GM18909 (cell line): ENCODE measurements around the gene PRKAR2B.

Experiments used
- ATAC-seq: cut with Tn5 transposase; IDR thresholded peaks from one replicate; pipeline ENCODE4 v1.9.1; 2021; ENCODE audit warnings: mild to moderate bottlenecking; ENCODE audit not compliant: unreplicated experiment, poor library complexity

PRKAR2B gene

DNA sequence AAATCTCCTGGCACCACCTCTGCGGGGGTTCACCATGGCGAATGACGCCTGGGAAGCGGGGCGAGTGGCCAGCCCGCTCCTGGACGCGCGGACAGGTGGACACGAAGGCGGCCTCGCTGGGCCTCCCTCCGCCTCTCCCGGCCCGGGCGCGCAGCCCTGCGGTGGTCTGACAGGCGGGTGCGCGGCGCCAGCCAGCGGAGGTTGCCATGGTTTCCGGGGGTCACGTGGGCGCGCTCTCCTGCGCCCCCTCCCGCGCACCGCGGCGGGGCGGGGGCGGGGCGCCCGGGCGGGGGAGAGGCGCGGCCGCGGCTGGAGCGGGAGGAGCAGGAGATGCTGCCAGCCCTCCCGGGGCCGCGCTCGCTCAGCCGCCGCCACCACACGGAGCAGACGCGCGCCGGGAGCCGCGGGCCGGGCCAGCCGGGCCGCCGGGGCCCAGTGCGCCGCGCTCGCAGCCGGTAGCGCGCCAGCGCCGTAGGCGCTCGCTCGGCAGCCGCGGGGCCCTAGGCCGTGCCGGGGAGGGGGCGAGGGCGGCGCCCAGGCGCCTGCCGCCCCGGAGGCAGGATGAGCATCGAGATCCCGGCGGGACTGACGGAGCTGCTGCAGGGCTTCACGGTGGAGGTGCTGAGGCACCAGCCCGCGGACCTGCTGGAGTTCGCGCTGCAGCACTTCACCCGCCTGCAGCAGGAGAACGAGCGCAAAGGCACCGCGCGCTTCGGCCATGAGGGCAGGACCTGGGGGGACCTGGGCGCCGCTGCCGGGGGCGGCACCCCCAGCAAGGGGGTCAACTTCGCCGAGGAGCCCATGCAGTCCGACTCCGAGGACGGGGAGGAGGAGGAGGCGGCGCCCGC lies at the start of gene PRKAR2B:
Gene PRKAR2B (plus strand): TSS at position 359 of the 848 bp plus-strand sequence. CDS start 203 bp downstream, at position 562.
- ATAC-seq: peak; percentile 91

DNA sequence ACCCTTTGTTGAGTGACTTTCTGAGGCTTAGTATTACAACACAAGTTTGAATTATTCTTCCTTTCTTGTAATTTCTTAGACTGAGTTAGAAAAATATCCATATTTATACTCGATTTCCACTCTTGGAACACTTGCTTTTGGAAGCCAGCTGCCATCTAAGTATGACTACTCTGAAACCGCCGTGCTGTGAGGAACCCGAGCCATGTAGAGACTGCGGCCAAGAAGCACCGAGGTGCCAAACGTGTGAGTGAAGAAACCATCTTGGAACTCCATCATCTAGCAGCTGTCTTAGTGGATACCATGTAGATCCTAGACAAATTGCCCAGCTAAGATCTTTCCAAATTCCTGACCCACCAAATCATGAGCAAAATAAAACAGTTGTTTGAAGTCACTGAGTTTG lies 49.7 kb upstream of the PRKAR2B start:
- no peak for ATAC-seq

DNA sequence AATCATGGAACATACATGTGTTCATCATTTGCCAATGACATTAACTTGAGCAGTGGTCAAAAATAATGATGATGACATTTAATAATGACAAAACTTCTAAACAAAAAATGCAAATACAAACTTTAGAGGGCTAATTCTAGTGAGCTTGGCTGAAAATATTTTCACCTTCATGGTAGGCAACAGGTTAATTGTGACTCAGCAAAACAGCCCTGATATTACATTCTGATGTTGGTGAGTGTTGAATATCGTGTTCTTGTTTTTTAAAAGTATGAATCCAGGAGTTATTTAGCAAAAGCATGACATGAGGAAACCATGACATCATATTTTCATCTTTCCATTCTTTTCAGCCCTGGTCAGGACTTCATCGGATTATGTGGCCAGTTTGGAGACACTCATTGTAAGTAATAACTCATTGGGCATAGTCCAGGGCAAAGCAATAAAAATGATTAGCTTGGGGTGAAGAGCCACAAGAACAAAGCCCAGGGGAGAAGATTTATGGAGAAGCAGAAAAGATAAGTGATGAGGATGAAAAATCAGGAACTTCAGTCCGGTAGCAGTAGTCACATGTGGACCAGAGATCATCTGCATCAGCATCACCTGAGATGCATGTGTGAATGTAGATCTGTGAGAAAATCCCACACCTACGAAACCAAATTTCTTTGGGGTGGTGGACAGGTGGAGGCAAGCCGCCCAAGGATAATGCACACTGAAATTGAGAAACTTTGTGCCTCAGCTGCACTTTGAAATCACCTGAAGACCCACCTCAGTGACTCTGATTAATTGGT lies 46.8 kb upstream of the PRKAR2B start:
- ATAC-seq: no peak

DNA sequence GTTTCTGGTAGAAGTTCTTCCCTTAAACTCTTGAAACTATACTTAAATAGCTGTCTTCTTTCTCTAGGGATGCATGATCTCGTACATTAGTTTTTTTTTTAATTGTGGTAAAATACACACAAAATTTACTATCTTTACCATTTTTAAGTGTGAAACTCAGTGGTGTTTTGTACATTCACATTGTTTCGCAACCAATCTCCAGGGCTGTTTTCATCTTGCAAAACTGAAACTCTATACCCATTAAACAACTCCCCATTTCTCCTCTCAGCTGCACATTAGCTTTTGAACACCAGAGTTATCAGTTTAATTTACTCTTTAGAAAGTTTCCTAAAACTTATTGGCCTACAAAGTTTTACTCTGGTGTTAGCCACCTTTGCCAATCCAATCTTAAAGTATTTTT lies 45.5 kb upstream of the PRKAR2B start:
- ATAC-seq: no peak

- ATAC-seq: no peak
Measured at GRCh38 chr7:107001490-107001889, 43.0 kb upstream of the PRKAR2B start.

GRCh38 chr7:107002126-107002525 lies 42.4 kb upstream of the PRKAR2B start:
- ATAC-seq: no peak

- no peak for ATAC-seq
Measured at GRCh38 chr7:107002529-107002998, 41.9 kb upstream of the PRKAR2B start.

GRCh38 chr7:107007007-107007891 lies 37.3 kb upstream of the PRKAR2B start:
- no peak for ATAC-seq

DNA sequence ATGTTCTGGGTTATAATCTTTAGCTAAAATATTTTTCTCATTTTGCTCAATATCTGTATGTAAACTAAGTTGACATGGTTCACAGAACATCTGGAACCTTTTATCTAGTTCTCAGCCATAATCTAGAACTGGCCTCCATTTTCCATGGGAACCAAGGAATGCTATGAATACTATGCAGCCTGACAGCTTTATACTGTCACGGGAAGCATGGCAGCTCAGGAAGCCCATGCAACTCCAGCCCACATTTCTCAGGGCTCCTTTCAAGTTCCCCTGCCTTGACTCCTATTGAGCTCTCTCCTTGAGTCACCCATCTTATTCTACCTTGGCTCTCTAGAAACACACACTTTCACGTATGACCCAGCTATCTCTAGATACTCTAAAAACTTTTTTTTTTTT lies 36.6 kb upstream of the PRKAR2B start:
- ATAC-seq: no peak

DNA sequence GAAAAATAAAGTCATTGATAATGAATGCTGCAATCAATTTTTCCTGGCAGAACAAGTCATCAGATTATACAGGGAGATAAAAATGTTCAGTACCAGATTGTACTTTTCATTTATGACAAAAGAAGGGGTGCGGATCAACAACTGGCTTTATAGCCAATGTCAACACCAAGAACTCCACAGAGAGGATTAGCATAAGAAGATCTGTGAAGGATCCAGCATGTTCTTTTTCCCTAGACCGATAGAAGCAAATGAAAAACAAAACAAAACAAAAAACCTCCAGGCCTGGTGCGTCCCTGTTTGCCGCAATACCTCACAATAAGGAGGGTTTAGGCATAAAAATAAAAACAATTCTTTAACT lies 34.7 kb upstream of the PRKAR2B start:
- no peak for ATAC-seq

- no peak for ATAC-seq
Measured at GRCh38 chr7:107012691-107013090, 31.8 kb upstream of the PRKAR2B start.

- ATAC-seq: no peak
Measured at GRCh38 chr7:107014387-107015023, 30.0 kb upstream of the PRKAR2B start.

- no peak for ATAC-seq
Measured at GRCh38 chr7:107016312-107016711, 28.2 kb upstream of the PRKAR2B start.

DNA sequence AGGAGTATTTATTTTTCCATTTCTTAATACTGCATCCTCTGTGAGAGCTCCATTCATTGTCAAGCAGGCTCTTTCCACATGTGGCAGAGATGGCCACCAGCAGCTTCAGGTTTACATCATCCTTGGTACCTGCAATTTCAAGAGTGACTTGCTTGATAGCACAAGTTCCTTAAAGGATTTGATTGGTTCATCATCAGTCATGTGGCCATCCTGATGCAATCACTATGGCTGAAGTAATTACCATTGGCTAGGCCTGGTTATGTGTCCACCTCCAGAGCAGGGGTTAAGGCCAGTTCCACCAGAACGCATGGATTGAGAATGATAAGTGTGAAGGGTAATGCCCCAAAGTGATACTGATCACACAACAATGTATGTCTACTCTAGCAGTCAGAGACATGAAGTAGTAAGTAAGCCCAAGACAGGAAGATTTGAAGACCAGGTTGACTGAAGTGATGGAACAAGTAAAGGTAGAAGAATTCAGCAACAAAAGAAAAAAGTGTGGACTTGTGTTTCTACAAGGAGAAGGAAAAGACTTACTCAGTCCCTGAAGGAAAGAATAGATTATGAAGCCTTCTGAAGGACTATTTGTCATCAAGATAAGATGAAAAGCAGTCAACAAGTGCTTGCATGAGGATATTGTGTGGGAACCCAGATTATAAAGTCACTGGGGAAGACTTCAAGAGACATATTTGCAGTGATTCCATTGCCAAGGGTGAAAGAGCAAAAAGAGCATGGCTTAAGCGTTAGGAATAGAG lies 26.4 kb upstream of the PRKAR2B start:
- no peak for ATAC-seq

DNA sequence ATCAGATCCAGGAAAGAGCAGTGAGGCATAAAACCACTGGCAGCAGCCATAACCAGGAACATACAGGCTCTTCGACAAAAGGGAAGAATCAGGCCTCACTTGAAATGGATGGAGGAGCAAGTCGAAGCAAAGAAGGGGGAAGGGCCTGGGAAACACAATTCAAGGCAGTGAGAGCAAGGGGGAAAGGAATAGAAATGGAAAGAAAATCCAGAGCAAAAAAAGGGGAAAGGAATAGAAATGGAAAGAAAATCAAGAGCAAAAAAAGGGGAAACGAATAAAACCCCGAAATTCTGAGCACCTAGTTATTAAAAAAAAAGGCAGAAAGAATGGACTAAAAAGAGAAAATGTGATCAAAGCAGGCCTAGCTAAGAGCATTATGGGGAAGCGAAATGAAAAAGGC lies 24.1 kb upstream of the PRKAR2B start:
- no peak for ATAC-seq

DNA sequence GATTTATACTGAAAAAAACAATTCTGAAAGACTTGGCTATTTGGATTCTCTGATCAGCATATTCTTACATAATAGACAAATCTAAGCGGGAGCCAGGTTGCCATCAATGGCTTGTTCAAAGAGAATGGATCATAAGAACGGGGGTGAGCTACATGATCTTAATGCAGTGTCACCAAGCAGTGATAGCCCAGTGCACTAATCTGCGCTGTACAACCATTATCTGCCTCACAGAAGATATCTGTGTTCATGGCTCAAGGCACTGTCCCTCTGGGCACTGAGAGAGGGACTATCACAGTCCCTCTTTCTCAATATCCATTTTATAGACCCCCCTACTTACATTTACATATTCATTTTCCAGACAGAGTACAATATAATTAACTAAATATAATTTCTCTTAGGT lies 22.9 kb upstream of the PRKAR2B start:
- ATAC-seq: no peak

DNA sequence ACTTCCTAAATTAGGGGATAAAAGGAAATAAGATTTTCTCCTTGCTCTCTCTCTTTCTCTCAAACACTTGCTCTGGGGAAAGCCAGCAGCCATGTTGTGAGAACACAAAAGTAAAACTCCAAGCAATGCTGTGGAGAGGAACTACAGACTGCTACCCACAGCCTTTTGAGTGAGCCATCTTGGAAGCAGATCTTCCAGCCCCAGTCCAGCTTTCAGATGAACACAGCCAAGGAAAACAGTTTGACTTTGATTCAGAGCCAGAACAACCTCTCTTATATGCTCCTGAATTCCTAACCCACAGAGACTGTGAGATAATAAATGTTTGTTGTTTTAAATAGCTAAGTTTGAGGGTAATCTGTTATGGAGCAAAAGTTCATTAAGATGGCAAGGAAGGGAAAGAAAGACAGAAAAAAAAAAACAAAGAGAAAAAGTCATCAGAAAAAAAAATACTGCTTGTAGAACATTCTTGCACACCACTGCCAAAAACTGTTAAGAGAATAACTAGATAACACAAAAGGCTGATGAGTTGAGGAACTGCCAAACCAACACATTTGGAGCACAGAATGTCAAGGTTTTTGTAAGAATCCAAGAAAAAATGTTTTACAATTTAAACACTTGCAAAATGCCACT lies 20.9 kb upstream of the PRKAR2B start:
- ATAC-seq: no peak

DNA sequence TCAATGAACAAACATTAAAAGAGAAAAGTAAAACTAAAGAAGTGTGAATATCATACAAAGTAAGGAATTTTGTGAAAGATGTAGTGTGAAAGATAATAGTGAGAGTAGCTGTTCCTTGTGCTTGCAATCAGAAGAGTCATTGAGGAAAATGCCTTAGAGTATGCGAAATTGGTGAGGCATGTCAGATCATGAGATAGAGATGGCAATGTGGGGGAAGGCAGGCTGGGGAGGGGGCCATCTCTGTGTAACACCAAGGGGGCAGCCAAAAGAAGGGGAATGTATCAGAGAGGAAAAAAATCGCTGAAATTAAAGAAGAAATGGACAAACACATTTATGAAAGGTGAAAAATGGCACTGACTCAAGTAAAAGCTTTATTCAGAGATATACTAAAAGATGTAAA lies 19.6 kb upstream of the PRKAR2B start:
- no peak for ATAC-seq
